Effector memory CD4-positive, alpha-beta T cell (primary cell): Measurements from ENCODE around the gene RANBP3.
"Not testable (repeated sequence)": the region's sequence is repeated elsewhere in the genome, so short reads cannot be mapped to it uniquely, and the experiment has no call there.

Experiments used
- DNase-seq, 3 donors: peaks; one replicate each; pipeline ENCODE4 v3.0.0-alpha.2; 2020
- H3K27ac ChIP-seq: 2 replicates; pipeline ENCODE4 v1.7.0; 2013; ENCODE audit warnings: mild to moderate bottlenecking, low read length, moderate library complexity; ENCODE audit not compliant: insufficient read depth, poor library complexity, severe bottlenecking
- H3K27me3 ChIP-seq: replicated peaks from 2 replicates; pipeline ENCODE4 v1.7.0; 2013; ENCODE audit warnings: mild to moderate bottlenecking, low read length; ENCODE audit not compliant: insufficient read depth, control insufficient read depth, poor library complexity, severe bottlenecking
- H3K36me3 ChIP-seq: 2 replicates; pipeline ENCODE4 v1.7.0; 2013; ENCODE audit warnings: mild to moderate bottlenecking, low read length, moderate library complexity; ENCODE audit not compliant: control insufficient read depth, insufficient read depth
- H3K4me1 ChIP-seq: 2 replicates; pipeline ENCODE4 v1.7.0; 2013; ENCODE audit warnings: low read length, mild to moderate bottlenecking; ENCODE audit not compliant: control insufficient read depth, insufficient read depth, poor library complexity, severe bottlenecking
- H3K4me3 ChIP-seq: 2 replicates; pipeline ENCODE4 v1.7.0; 2013; ENCODE audit warnings: low read length, low read depth, mild to moderate bottlenecking; ENCODE audit not compliant: insufficient read depth, poor library complexity, severe bottlenecking
- H3K9me3 ChIP-seq: 2 replicates; pipeline ENCODE4 v1.7.0; 2013; ENCODE audit warnings: mild to moderate bottlenecking, low read length, moderate library complexity; ENCODE audit not compliant: control insufficient read depth

RANBP3 gene

GRCh38 chr19:6007866-6008265 is 29.9 kb upstream of the RANBP3 start:
- DNase-seq, result no peak
- Histone ChIP-seq H3K27ac (no peak overlapping the region), H3K4me1 (no peaks in the 10 kb centered on the region), H3K4me3 (no peak overlapping the region), H3K27me3 (no peaks in the 10 kb centered on the region), H3K9me3 (no peaks in the 10 kb centered on the region), H3K36me3 (no peaks in the 10 kb centered on the region)

- Histone ChIP-seq H3K4me1 (no peaks in the 10 kb centered on the region), H3K27ac (no peak overlapping the region), H3K27me3 (no peaks in the 10 kb centered on the region), H3K9me3 (no peaks in the 10 kb centered on the region), H3K36me3 (no peaks in the 10 kb centered on the region), H3K4me3 (no peak overlapping the region)
- DNase-seq, result no peak
Observed at GRCh38 chr19:6006896-6007295, 29.0 kb upstream of the RANBP3 start.

GRCh38 chr19:6006070-6006446 is 28.1 kb upstream of the RANBP3 start:
- H3K27me3 ChIP-seq, H3K9me3 ChIP-seq, DNase-seq, H3K4me1 ChIP-seq, H3K27ac ChIP-seq, H3K36me3 ChIP-seq, H3K4me3 ChIP-seq: not testable (repeated sequence)

GRCh38 chr19:6005321-6006069 is 27.6 kb upstream of the RANBP3 start:
- no peak for DNase-seq
- Histone ChIP-seq H3K4me1 (no peaks in the 10 kb centered on the region), H3K4me3 (no peak overlapping the region), H3K27ac (no peak overlapping the region), H3K36me3 (no peaks in the 10 kb centered on the region), H3K27me3 (no peaks in the 10 kb centered on the region), H3K9me3 (no peaks in the 10 kb centered on the region)

- H3K36me3 ChIP-seq, result no peaks in the 10 kb centered on the region
Observed at GRCh38 chr19:6003976-6004375, 26.0 kb upstream of the RANBP3 start.

GRCh38 chr19:6002591-6002990 is 24.7 kb upstream of the RANBP3 start:
- no peak for DNase-seq
- no peaks in the 10 kb centered on the region for H3K27me3 ChIP-seq
- H3K27ac ChIP-seq, result no peak overlapping the region
- H3K9me3 ChIP-seq, result no peaks in the 10 kb centered on the region
- H3K36me3 ChIP-seq, result no peaks in the 10 kb centered on the region
- no peak overlapping the region for H3K4me3 ChIP-seq
- H3K4me1 ChIP-seq, result no peaks in the 10 kb centered on the region

More at GRCh38 chr19:6003976-6004375, 26.0 kb upstream of the RANBP3 start:
- H3K27me3 ChIP-seq, result no peaks in the 10 kb centered on the region
- H3K4me1 ChIP-seq, result no peaks in the 10 kb centered on the region
- H3K27ac ChIP-seq, result no peak overlapping the region
- H3K9me3 ChIP-seq, result no peaks in the 10 kb centered on the region
- no peak overlapping the region for H3K4me3 ChIP-seq
- DNase-seq, result no peak

- H3K4me1 ChIP-seq, result no peaks in the 10 kb centered on the region
- no peaks in the 10 kb centered on the region for H3K9me3 ChIP-seq
- DNase-seq, result no peak
- no peak overlapping the region for H3K27ac ChIP-seq
- no peak overlapping the region for H3K4me3 ChIP-seq
- H3K36me3 ChIP-seq, result no peaks in the 10 kb centered on the region
- no peaks in the 10 kb centered on the region for H3K27me3 ChIP-seq
Observed at GRCh38 chr19:6000228-6000847, 22.4 kb upstream of the RANBP3 start.

- Histone ChIP-seq H3K36me3 (no peaks in the 10 kb centered on the region), H3K4me1 (no peaks in the 10 kb centered on the region), H3K27me3 (no peaks in the 10 kb centered on the region), H3K4me3 (no peak overlapping the region), H3K9me3 (no peaks in the 10 kb centered on the region), H3K27ac (no peak overlapping the region)
- DNase-seq, result no peak
Observed at GRCh38 chr19:5999693-6000092, 21.8 kb upstream of the RANBP3 start.

GRCh38 chr19:5997371-5997770 is 19.4 kb upstream of the RANBP3 start:
- Histone ChIP-seq H3K9me3 (no peaks in the 10 kb centered on the region), H3K36me3 (no peaks in the 10 kb centered on the region), H3K27me3 (no peaks in the 10 kb centered on the region), H3K4me1 (no peaks in the 10 kb centered on the region), H3K4me3 (no peak overlapping the region), H3K27ac (no peak overlapping the region)
- no peak for DNase-seq

- DNase-seq, result no peak
- H3K27me3 ChIP-seq, result no peaks in the 10 kb centered on the region
- H3K27ac ChIP-seq, result no peak overlapping the region
- H3K36me3 ChIP-seq, result no peaks in the 10 kb centered on the region
- H3K9me3 ChIP-seq, result no peaks in the 10 kb centered on the region
- H3K4me1 ChIP-seq, result no peaks in the 10 kb centered on the region
- H3K4me3 ChIP-seq, result no peak overlapping the region
Observed at GRCh38 chr19:5996623-5997320, 18.8 kb upstream of the RANBP3 start.
